BLaER1 (cell line): ENCODE results near the gene RPRM.
"Not testable (repeated sequence)": the region's sequence is repeated elsewhere in the genome, so short reads cannot be mapped to it uniquely, and the experiment has no call there.

Experiments
- H3K27ac ChIP-seq: shearing (Covaris generic); formaldehyde crosslinking; 2 replicates; pipeline ENCODE4 v1.8.1; 2022
- H3K27me3 ChIP-seq: shearing (Covaris generic); formaldehyde crosslinking; 2 replicates; pipeline ENCODE4 v1.8.1; 2022
- H3K36me3 ChIP-seq: shearing (Covaris generic); formaldehyde crosslinking; 2 replicates; pipeline ENCODE4 v1.8.1; 2022
- H3K4me1 ChIP-seq: shearing (Covaris generic); formaldehyde crosslinking; 2 replicates; pipeline ENCODE4 v1.8.1; 2022
- H3K4me2 ChIP-seq: shearing (Covaris generic); formaldehyde crosslinking; 2 replicates; pipeline ENCODE4 v1.8.1; 2022
- H3K4me3 ChIP-seq: shearing (Covaris generic); formaldehyde crosslinking; 2 replicates; pipeline ENCODE4 v1.8.1; 2022
- H3K9ac ChIP-seq: shearing (Covaris generic); formaldehyde crosslinking; 2 replicates; pipeline ENCODE4 v1.8.1; 2022
- H3K9me3 ChIP-seq: shearing (Covaris generic); formaldehyde crosslinking; 2 replicates; pipeline ENCODE4 v1.8.1; 2022
- H4K20me1 ChIP-seq: shearing (Covaris generic); formaldehyde crosslinking; 2 replicates; pipeline ENCODE4 v1.8.1; 2022
- Cebpa-rat ChIP-seq: shearing (Covaris generic); IDR thresholded peaks from 2 replicates; pipeline ENCODE4 v1.8.1; 2022

Gene RPRM

DNA sequence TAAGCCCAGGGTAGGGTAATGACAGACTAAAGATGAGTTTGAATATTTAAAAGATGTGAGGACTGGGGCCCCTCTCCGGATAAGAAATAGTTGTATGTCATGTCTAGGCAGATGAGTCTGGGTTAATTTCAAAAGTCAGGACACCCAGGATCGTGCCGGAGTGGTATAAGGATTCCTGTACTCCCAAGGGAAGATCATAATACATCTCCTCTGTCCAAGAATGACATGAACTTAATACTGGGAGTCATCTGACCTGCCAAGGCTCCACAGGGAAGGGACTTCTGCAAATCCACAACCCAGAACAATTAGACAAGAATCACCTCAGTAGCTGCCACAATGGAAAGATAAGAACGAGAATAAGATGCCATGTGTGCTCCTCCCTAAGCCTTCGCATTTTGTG is 17.1 kb downstream of the RPRM start:
- H3K27ac ChIP-seq, result no peak overlapping the region
- no peaks in the 10 kb centered on the region for H3K36me3 ChIP-seq
- H3K9ac ChIP-seq, result no peak overlapping the region
- no peaks in the 10 kb centered on the region for H3K4me1 ChIP-seq
- TF ChIP-seq Cebpa-rat, result no peak
- H3K4me2 ChIP-seq, result no peak overlapping the region
- H4K20me1 ChIP-seq, result no peaks in the 10 kb centered on the region
- H3K4me3 ChIP-seq, result no peak overlapping the region
- H3K27me3 ChIP-seq, result no peaks in the 10 kb centered on the region
- no peaks in the 10 kb centered on the region for H3K9me3 ChIP-seq

DNA sequence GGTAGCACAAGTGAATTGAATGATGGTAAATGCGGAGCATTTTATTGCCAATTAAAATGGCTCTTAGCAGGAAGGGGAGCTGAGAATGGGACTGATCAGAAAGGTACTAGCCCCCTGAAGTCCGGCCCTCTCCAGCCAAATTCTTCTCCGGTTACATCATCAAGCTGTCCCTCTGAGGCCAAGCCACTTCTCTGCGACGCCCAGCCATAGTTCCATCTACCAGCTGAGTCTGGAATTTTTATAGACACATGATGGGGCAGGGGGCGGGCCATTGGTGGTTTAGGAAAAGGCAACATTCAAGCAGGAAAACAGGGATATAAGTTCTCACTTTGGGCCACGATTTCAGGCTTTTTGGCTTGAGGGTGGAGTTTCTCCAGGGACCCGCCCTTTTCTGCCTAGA is 22.7 kb downstream of the RPRM start:
- H3K9ac ChIP-seq, result no peak overlapping the region
- H3K4me2 ChIP-seq, result no peak overlapping the region
- no peaks in the 10 kb centered on the region for H3K9me3 ChIP-seq
- H4K20me1 ChIP-seq, result no peaks in the 10 kb centered on the region
- no peaks in the 10 kb centered on the region for H3K4me1 ChIP-seq
- H3K27ac ChIP-seq, result no peak overlapping the region
- no peaks in the 10 kb centered on the region for H3K36me3 ChIP-seq
- no peaks in the 10 kb centered on the region for H3K27me3 ChIP-seq
- no peak for TF ChIP-seq Cebpa-rat
- no peak overlapping the region for H3K4me3 ChIP-seq

DNA sequence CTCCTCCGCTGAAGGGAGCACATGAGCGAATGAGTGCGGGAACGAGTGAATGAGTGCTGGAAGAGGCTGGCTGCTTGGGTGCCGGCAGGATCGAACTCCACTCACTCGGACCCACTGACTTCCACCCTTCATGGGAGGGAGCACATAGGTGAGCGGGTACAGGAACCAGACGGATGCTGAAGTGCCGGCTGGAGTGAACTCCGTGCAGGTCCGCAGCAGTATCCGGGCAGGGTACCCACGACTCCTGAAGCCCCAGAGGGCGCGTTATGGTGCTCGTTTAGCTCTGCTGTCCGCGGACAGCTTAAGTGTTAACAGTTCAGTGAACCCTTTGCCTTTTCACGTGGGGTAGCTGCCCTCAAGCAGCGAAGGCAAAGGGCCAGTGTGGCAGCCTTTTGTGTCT is 23.2 kb downstream of the RPRM start:
- H3K4me3 ChIP-seq, result no peak overlapping the region
- H3K36me3 ChIP-seq, result no peaks in the 10 kb centered on the region
- no peak for TF ChIP-seq Cebpa-rat
- no peak overlapping the region for H3K9ac ChIP-seq
- H3K4me2 ChIP-seq, result no peak overlapping the region
- no peaks in the 10 kb centered on the region for H4K20me1 ChIP-seq
- no peaks in the 10 kb centered on the region for H3K4me1 ChIP-seq
- H3K27ac ChIP-seq, result no peak overlapping the region
- no peaks in the 10 kb centered on the region for H3K9me3 ChIP-seq
- no peaks in the 10 kb centered on the region for H3K27me3 ChIP-seq

DNA sequence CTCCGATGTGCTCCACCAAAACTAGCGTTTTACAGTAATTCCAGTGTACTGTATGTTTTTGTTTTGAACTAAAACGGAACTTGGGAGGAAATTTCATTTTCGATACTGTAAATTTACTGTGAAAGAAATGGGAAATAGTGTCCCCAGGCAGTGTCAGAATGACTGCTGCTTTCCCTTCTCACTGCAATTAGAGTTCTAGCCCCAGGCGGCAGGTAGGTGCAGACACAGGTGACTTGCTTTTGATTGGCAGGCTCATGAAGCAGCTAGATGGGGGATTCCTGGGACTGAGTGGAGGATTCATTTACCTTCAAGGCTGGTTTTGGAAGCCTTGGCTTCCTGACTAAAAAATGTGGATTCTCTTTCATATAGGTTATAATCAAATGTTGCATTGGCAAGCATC is 27.0 kb downstream of the RPRM start:
- no peak for TF ChIP-seq Cebpa-rat

DNA sequence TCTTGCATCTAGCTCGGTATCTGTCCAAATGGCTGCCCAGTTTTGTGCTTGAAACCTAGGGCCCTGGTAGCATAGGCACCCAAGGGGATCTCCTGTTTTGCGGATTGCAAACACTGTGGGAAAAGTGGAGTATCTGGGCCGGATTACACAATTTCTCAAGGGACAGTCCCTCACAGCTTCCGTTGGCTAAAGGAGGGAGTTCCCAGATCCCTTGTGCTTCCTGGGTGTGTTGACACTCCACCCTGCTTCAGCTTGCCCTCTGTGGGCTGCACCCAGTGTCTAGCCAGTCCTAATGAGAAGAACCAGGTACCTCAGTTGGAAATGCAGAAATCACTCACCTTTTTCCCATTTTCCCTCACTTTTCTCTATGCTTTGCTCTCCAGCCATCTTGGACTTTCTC is 35.5 kb downstream of the RPRM start:
- Histone ChIP-seq H3K36me3 (no peaks in the 10 kb centered on the region), H3K9ac (no peak overlapping the region), H3K4me1 (no peaks in the 10 kb centered on the region), H3K4me2 (no peak overlapping the region), H3K9me3 (no peaks in the 10 kb centered on the region), H3K27me3 (no peaks in the 10 kb centered on the region), H3K4me3 (no peak overlapping the region), H4K20me1 (no peaks in the 10 kb centered on the region), H3K27ac (no peak overlapping the region)
- TF ChIP-seq Cebpa-rat, result no peak

More for the DNA sequence above, 27.0 kb downstream of the RPRM start:
- Histone ChIP-seq H3K4me2 (no peak overlapping the region), H3K4me1 (no peaks in the 10 kb centered on the region), H3K27ac (no peak overlapping the region), H4K20me1 (no peaks in the 10 kb centered on the region), H3K36me3 (no peaks in the 10 kb centered on the region), H3K9ac (no peak overlapping the region), H3K27me3 (no peaks in the 10 kb centered on the region), H3K4me3 (no peak overlapping the region), H3K9me3 (no peaks in the 10 kb centered on the region)

DNA sequence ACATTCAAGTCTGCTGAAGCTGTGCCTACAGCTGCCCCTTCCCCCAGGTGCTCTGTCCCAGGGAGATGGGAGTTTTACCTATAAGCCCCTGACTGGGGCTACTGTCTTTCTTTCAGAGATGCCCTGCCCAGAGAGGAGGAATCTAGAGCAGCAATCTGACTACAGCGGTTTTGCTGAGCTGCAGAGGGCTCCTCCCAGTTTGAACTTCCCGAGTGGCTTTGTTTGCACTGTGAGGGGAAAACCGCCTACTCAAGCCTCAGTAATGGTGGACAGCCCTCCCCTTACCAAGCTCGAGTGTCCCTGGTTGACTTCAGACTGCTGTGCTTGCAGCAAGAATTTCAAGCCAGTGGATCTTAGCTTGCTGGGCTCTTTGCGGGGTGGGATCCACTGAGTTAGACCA is 35.9 kb downstream of the RPRM start:
- not testable (repeated sequence) for H3K4me3 ChIP-seq, H3K9ac ChIP-seq, H3K27ac ChIP-seq, H3K4me1 ChIP-seq, H4K20me1 ChIP-seq, H3K27me3 ChIP-seq, H3K36me3 ChIP-seq, H3K9me3 ChIP-seq, H3K4me2 ChIP-seq

DNA sequence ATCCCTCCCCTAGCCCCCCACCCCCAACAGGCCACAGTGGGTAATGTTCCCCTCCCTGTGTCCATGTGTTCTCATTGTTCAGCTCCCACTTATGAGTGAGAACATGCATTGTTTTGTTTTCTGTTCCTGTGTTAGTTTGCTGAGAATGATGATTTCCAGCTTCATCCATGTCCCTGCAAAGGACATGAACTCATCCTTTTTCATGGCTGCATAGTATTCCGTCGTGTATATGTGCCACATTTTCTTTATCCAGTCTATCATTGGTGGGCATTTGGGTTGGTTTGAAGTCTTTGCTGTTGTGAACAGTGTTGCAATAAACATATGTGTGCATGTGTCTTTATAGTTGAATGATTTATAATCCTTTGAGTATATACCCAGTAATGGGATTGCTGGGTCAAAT is 38.5 kb downstream of the RPRM start:
- not testable (repeated sequence) for H3K4me1 ChIP-seq, H4K20me1 ChIP-seq, H3K27me3 ChIP-seq, H3K9me3 ChIP-seq, H3K4me2 ChIP-seq, H3K27ac ChIP-seq, H3K4me3 ChIP-seq, H3K36me3 ChIP-seq, H3K9ac ChIP-seq

DNA sequence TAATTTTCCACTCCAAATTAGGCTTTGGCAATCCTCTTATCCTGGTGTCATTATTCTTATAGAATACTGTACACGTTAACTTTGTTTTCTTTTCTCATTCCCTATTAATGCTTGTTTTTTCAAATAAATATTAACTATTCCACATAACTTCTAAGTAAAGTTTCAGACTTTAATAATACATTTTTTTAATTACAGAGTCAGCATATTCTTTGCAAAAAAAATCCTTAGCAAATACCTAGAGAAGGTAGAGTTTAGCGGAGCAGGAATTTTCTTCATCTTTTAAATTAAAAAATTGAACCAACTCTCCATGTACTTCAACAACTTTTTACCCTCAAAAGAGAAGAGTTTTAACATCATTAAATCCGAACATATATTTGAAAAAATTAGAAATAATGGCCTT is 45.2 kb downstream of the RPRM start:
- TF ChIP-seq Cebpa-rat, result no peak
- no peaks in the 10 kb centered on the region for H3K27me3 ChIP-seq
- H3K36me3 ChIP-seq, result no peaks in the 10 kb centered on the region
- H4K20me1 ChIP-seq, result no peaks in the 10 kb centered on the region
- H3K4me2 ChIP-seq, result no peak overlapping the region
- H3K4me1 ChIP-seq, result no peaks in the 10 kb centered on the region
- no peak overlapping the region for H3K27ac ChIP-seq
- H3K9me3 ChIP-seq, result no peaks in the 10 kb centered on the region
- H3K4me3 ChIP-seq, result no peak overlapping the region
- no peak overlapping the region for H3K9ac ChIP-seq

DNA sequence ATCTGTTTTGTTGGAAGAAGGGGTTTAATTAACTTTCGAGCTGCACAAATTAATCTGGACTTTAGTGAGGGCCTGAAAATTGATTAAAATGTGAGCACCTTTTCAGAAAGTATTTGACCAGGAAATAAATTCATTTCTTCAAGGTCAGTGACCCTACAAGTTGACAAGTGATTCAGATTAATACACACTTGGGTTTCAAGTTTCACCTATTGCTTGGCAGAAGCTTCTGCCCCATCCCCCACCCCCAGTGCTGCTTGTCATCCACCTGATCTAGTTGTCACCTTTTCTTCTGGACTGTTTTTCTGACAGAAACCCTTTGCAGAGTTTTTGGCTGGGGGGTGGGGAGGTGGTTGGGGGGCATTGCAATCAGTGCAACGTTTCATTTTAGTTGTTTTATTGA is 46.2 kb downstream of the RPRM start:
- no peak overlapping the region for H3K9ac ChIP-seq
- no peak overlapping the region for H3K27ac ChIP-seq
- no peak overlapping the region for H3K4me3 ChIP-seq
- no peaks in the 10 kb centered on the region for H4K20me1 ChIP-seq
- no peaks in the 10 kb centered on the region for H3K27me3 ChIP-seq
- H3K36me3 ChIP-seq, result no peaks in the 10 kb centered on the region
- TF ChIP-seq Cebpa-rat, result no peak
- H3K4me2 ChIP-seq, result no peak overlapping the region
- no peaks in the 10 kb centered on the region for H3K9me3 ChIP-seq
- no peaks in the 10 kb centered on the region for H3K4me1 ChIP-seq

DNA sequence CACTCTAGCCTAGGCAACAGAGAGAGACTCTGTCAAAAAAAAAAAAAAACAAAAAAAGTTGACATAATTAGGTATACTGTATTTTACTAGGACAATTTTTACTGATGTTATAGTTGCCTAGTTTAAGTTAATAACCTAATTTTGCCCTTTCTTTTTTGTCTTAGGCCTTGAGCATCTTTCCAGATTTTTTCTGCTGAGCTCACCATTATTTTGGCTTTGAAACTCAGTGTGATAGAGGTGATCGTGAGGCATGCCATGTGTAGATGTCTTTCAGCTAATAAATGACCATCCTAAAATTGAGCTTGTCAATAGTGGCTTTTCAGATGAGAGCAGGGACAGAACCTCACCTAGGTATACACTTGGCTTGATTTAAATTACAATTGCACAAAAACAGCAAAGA is 47.4 kb downstream of the RPRM start:
- TF ChIP-seq Cebpa-rat, result no peak
- no peaks in the 10 kb centered on the region for H4K20me1 ChIP-seq
- no peaks in the 10 kb centered on the region for H3K9me3 ChIP-seq
- no peaks in the 10 kb centered on the region for H3K36me3 ChIP-seq
- H3K27ac ChIP-seq, result no peak overlapping the region
- no peaks in the 10 kb centered on the region for H3K27me3 ChIP-seq
- no peaks in the 10 kb centered on the region for H3K4me1 ChIP-seq
- no peak overlapping the region for H3K4me2 ChIP-seq
- H3K9ac ChIP-seq, result no peak overlapping the region
- H3K4me3 ChIP-seq, result no peak overlapping the region
